ENCODE measurements around the gene ARHGAP19.
"Not testable (repeated sequence)": the region's sequence is repeated elsewhere in the genome, so short reads cannot be mapped to it uniquely, and the experiment has no call there.

Gene ARHGAP19

GRCh38 chr10:97280783-97281182 lies 11.7 kb downstream of the ARHGAP19 start:
- no peak for DNase-seq (ENCODE audit: low read depth)

- DNase-seq (ENCODE audit: low read depth) = peak; percentile 70
These were observed 13.2 kb downstream of the ARHGAP19 start for GRCh38 chr10:97279121-97279815.

- peak; percentile 91 for DNase-seq (ENCODE audit: low read depth)
These were observed 13.9 kb downstream of the ARHGAP19 start for GRCh38 chr10:97278491-97278989.

GRCh38 chr10:97277551-97277950 lies 14.9 kb downstream of the ARHGAP19 start:
- no peak for DNase-seq (ENCODE audit: low read depth)

GRCh38 chr10:97274828-97275227 lies 17.6 kb downstream of the ARHGAP19 start:
- DNase-seq (ENCODE audit: low read depth) = no peak

- no peak for DNase-seq (ENCODE audit: low read depth)
These were observed 18.7 kb downstream of the ARHGAP19 start for GRCh38 chr10:97273700-97274099.

GRCh38 chr10:97270523-97271154 lies 21.8 kb downstream of the ARHGAP19 start:
- DNase-seq (ENCODE audit: low read depth) = peak; percentile 85

GRCh38 chr10:97267671-97268070 lies 24.8 kb downstream of the ARHGAP19 start:
- DNase-seq (ENCODE audit: low read depth) = no peak

- DNase-seq (ENCODE audit: low read depth) = not testable (repeated sequence)
These were observed 27.3 kb downstream of the ARHGAP19 start for GRCh38 chr10:97265095-97265494.

GRCh38 chr10:97263971-97264370 lies 28.5 kb downstream of the ARHGAP19 start:
- no peak for DNase-seq (ENCODE audit: low read depth)

GRCh38 chr10:97261656-97262055 lies 30.8 kb downstream of the ARHGAP19 start:
- no peak for DNase-seq (ENCODE audit: low read depth)

GRCh38 chr10:97261183-97261582 lies 31.3 kb downstream of the ARHGAP19 start:
- DNase-seq (ENCODE audit: low read depth) = no peak

- no peak for DNase-seq (ENCODE audit: low read depth)
These were observed 33.3 kb downstream of the ARHGAP19 start for GRCh38 chr10:97259119-97259518.

- DNase-seq (ENCODE audit: low read depth) = no peak
These were observed 36.1 kb downstream of the ARHGAP19 start for GRCh38 chr10:97256356-97256755.

GRCh38 chr10:97255512-97256293 lies 36.7 kb downstream of the ARHGAP19 start:
- DNase-seq (ENCODE audit: low read depth) = no peak

GRCh38 chr10:97254694-97255093 lies 37.7 kb downstream of the ARHGAP19 start:
- DNase-seq (ENCODE audit: low read depth) = no peak

- DNase-seq (ENCODE audit: low read depth) = no peak
These were observed 41.5 kb downstream of the ARHGAP19 start for GRCh38 chr10:97250952-97251351.

GRCh38 chr10:97243836-97244235 lies 48.6 kb downstream of the ARHGAP19 start:
- DNase-seq (ENCODE audit: low read depth) = no peak

GRCh38 chr10:97238855-97239254 lies 53.6 kb downstream of the ARHGAP19 start:
- DNase-seq (ENCODE audit: low read depth) = no peak

GRCh38 chr10:97235353-97235752 lies 57.1 kb downstream of the ARHGAP19 start:
- no peak for DNase-seq (ENCODE audit: low read depth)

GRCh38 chr10:97234400-97234799 lies 58.0 kb downstream of the ARHGAP19 start:
- DNase-seq (ENCODE audit: low read depth) = peak; percentile 58

- DNase-seq (ENCODE audit: low read depth) = peak; percentile 39
These were observed 62.3 kb downstream of the ARHGAP19 start for GRCh38 chr10:97230146-97230545.

All from iris pigment epithelial cell (primary cell).